ENCODE results near the gene LRRC58. TPM values are rescaled to one million over a fixed set of nuclear protein-coding genes. Genes with fewer than 3 reads are reported as not detected.

The LRRC58 gene
- total and polyA plus RNA-seq, 2 of the 8 experiments (the other 6 are each of a cell fraction or from before 2014, with no cell fraction given), result 4.3 to 15.4 TPM

GRCh38 chr3:120299403-120299802, 49.8 kb downstream of the LRRC58 start:
- Histone ChIP-seq H3K23ac (ENCODE audit: insufficient read length) (no peak overlapping the region), H3K23me2 (ENCODE audit: low read depth, low read length) (no peaks in the 10 kb centered on the region; the same call in 1 of the 2 replicates), H3K4me1 (replicated peaks in 1 of 4; ENCODE audit: control insufficient read depth in 3 of 4, insufficient read depth in 4 of 4, low read length in 3 of 4) (peaks cover 0 to 3% (median 0%) of the 10 kb centered on the region in 4 experiments; a peak in 1 of 7 replicates), H3K9me3 (ENCODE audit: insufficient read depth in 2 of 2, low read depth in 1 of 2, low read length in 1 of 2) (no peaks in the 10 kb centered on the region), H3K36me3 (ENCODE audit: control insufficient read depth in 2 of 4, insufficient read depth in 4 of 4, low read length in 3 of 4) (no peaks in the 10 kb centered on the region), H3K79me2 (ENCODE audit: control insufficient read depth in 1 of 2, insufficient read depth in 2 of 2, low read length in 2 of 2) (no peaks in the 10 kb centered on the region), H3K4ac (replicated peaks; ENCODE audit: insufficient read length, low read depth, low read length) (no peak overlapping the region), H2BK120ac (replicated peaks; ENCODE audit: low read depth, low read length) (no peak overlapping the region), H2BK15ac (ENCODE audit: low read length) (no peak overlapping the region), H3K27ac (ENCODE audit: low read depth, low read length) (no peak overlapping the region), H2AFZ (ENCODE audit: low read length) (no peak overlapping the region), H4K91ac (replicated peaks; ENCODE audit: insufficient read length, low read length) (no peak overlapping the region), H4K5ac (ENCODE audit: insufficient read length, low read depth, low read length) (no peak overlapping the region), H3K14ac (ENCODE audit: insufficient read length) (no peak overlapping the region), H2BK12ac (ENCODE audit: low read depth, low read length) (no peak overlapping the region), H3K4me3 (ENCODE audit: extremely low read depth in 1 of 4, insufficient read depth in 2 of 4, low read depth in 3 of 4, low read length in 4 of 4) (no peak overlapping the region), H3K9ac (replicated peaks in 1 of 4; ENCODE audit: extremely low read depth in 1 of 4, low read depth in 3 of 4, low read length in 3 of 4) (no peak overlapping the region), H2BK5ac (ENCODE audit: low read depth, low read length) (no peak overlapping the region), H3K18ac (ENCODE audit: extremely low read depth, low read length) (no peak overlapping the region), H3K56ac (replicated peaks; ENCODE audit: insufficient read length, low read depth, low read length) (no peak overlapping the region), H3K27me3 (replicated peaks in 1 of 4; ENCODE audit: control insufficient read depth in 3 of 4, extremely low read depth in 1 of 4, insufficient read depth in 3 of 4, low read length in 3 of 4) (peaks cover 0 to 1% (median 0%) of the 10 kb centered on the region in 4 experiments; a peak in 1 of 7 replicates), H3K79me1 (ENCODE audit: low read depth, low read length) (no peaks in the 10 kb centered on the region), H2AK5ac (ENCODE audit: low read depth, low read length) (no peak overlapping the region), H4K20me1 (replicated peaks in 1 of 2; ENCODE audit: control insufficient read depth in 1 of 2, insufficient read depth in 2 of 2, low read length in 2 of 2) (no peaks in the 10 kb centered on the region), H4K8ac (ENCODE audit: extremely low read depth, insufficient read depth, low read length) (no peak overlapping the region), H3K4me2 (ENCODE audit: insufficient read depth in 1 of 2, low read depth in 2 of 2, low read length in 2 of 2) (no peak overlapping the region), H2BK20ac (ENCODE audit: low read length) (no peak overlapping the region)
- POLR2A ChIA-PET (ENCODE audit: partially characterized antibody), result no interaction called here
- DNase-seq (ENCODE audit: low read depth in 1 of 2, low spot score in 2 of 2), result no peak
- no peak for FAIRE-seq
- CTCF ChIA-PET (ENCODE audit: partially characterized antibody), result interaction anchor here (0.7 kb wide), 1 partner anchor 147 kb away, joined by 3 read pairs; no protein-coding TSS in a partner anchor
- TF ChIP-seq EZH2 (IDR thresholded peaks at IDR 0.05; ENCODE audit: low read depth, low read length, severe bottlenecking) (no peak), E2F6 (IDR thresholded peaks at IDR 0.05) (no peak), SIN3A (conservative IDR thresholded peaks at IDR 0.05 in 1 of 2, IDR thresholded peaks at IDR 0.05 in 1 of 2; ENCODE audit: low read depth in 1 of 2, low read length in 2 of 2) (no peak), RXRA (IDR thresholded peaks at IDR 0.05; ENCODE audit: insufficient read depth, low read depth, low read length) (no peak), BACH1 (IDR thresholded peaks at IDR 0.05; ENCODE audit: low read length) (no peak), RFX5 (IDR thresholded peaks at IDR 0.05; ENCODE audit: borderline replicate concordance, low read depth, low read length) (no peak), JUND (IDR thresholded peaks at IDR 0.05; ENCODE audit: low read length) (no peak), RNF2 (IDR thresholded peaks at IDR 0.05; ENCODE audit: borderline replicate concordance, low read depth, low read length, missing control alignments, poor library complexity, severe bottlenecking) (no peak), SP2 (IDR thresholded peaks at IDR 0.05; ENCODE audit: low read length) (no peak), SP1 (IDR thresholded peaks at IDR 0.05; ENCODE audit: low read depth, low read length) (no peak), CBX5 (IDR thresholded peaks at IDR 0.05; ENCODE audit: low read depth, low read length) (no peak), TEAD4 (IDR thresholded peaks at IDR 0.05; ENCODE audit: low read depth, low read length) (no peak)
- TF ChIP-seq, protein P1, sequence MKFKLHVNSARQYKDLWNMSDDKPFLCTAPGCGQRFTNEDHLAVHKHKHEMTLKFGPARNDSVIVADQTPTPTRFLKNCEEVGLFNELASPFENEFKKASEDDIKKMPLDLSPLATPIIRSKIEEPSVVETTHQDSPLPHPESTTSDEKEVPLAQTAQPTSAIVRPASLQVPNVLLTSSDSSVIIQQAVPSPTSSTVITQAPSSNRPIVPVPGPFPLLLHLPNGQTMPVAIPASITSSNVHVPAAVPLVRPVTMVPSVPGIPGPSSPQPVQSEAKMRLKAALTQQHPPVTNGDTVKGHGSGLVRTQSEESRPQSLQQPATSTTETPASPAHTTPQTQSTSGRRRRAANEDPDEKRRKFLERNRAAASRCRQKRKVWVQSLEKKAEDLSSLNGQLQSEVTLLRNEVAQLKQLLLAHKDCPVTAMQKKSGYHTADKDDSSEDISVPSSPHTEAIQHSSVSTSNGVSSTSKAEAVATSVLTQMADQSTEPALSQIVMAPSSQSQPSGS (IDR thresholded peaks at IDR 0.05; ENCODE audit: low read length), result no peak

Data from H1 (cell line).